ENCODE data around the gene APBB3.
"Not testable (repeated sequence)": the region's sequence is repeated elsewhere in the genome, so short reads cannot be mapped to it uniquely, and the experiment has no call there.

APBB3 gene

DNA sequence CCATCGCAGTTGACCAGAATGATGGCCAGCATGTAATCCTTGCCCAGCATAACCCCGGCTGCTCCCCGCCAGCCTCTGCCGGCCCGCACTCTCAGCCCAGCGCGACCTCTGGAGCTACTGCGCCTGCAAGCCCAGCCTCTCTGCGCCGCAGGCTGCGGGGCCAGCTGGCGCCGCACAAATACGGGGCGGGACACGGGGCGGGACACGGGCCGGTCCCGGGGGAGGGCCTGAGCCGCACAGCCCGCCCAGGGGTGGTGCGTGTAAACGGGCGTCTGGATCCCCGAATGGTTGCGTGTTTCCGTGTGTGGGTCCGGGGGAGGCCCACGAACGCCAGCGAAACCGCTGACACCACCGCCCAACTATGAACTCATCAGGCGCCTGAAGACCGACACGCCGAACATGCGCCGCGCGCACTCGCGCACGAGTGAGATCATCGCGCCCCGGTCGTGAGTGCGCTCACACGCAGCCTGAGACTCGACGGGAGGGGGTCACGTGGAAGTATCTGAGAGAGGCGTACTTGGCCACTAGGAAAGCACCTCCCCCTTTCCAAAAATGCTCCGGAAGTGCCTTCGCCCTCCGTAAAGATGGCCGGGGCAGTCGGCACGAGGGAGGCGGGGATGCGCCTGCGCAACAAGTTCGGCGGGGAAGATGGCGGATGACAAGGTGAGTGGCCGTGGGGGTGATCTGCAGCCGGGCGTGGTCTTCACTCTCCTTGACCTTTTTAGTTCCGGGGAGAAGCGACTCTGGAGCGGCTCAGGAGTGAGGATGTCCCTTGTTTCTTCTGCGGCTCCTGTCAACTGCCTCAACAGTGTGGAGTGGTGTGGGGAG is at the start of gene APBB3, which contains the start of gene SLC35A4:
TSS of gene APBB3 (minus strand) at position 403 of the 828 bp plus-strand sequence. CDS start at position 50, 353 bp downstream.
TSS of gene SLC35A4 (plus strand) at position 633 of the 828 bp plus-strand sequence. CDS start 2,342 bp downstream, outside the sequence.
- H3K9me3 ChIP-seq (ENCODE audit: control insufficient read depth in 1 of 2, low read length in 2 of 2) = no peaks in the 10 kb centered on the region
- H3K4me1 ChIP-seq (ENCODE audit: control insufficient read depth in 1 of 2, insufficient read depth in 2 of 2, low read length in 2 of 2) = peaks cover 31 to 41% of the 10 kb centered on the region in 2 donors

GRCh38 chr5:140611020-140611521 is 46.7 kb upstream of the APBB3 start:
- Histone ChIP-seq H3K27me3 (ENCODE audit: control insufficient read depth in 1 of 2, insufficient read depth in 2 of 2, low read length in 2 of 2) (no peaks in the 10 kb centered on the region), H3K36me3 (ENCODE audit: control insufficient read depth in 1 of 2, insufficient read depth in 2 of 2, low read length in 2 of 2) (no peaks in the 10 kb centered on the region), H3K9me3 (ENCODE audit: control insufficient read depth in 1 of 2, low read length in 2 of 2) (no peaks in the 10 kb centered on the region), H3K4me3 (ENCODE audit: low read depth in 1 of 2, low read length in 2 of 2) (no peak overlapping the region), H3K9ac (ENCODE audit: low read depth in 1 of 2, low read length in 2 of 2) (no peak overlapping the region), H3K4me1 (ENCODE audit: control insufficient read depth in 1 of 2, insufficient read depth in 2 of 2, low read length in 2 of 2) (peaks cover 7% of the 10 kb centered on the region in 2 donors), H3K27ac (ENCODE audit: low read depth, low read length) (no peak overlapping the region)

More for the DNA sequence above, at the start of gene APBB3, which contains the start of gene SLC35A4:
- Histone ChIP-seq H3K27me3 (ENCODE audit: control insufficient read depth in 1 of 2, insufficient read depth in 2 of 2, low read length in 2 of 2) (no peaks in the 10 kb centered on the region), H3K9ac (ENCODE audit: low read depth in 1 of 2, low read length in 2 of 2) (peak within 1 kb of the TSS; percentile 92 to 99), H3K4me3 (ENCODE audit: low read depth in 1 of 2, low read length in 2 of 2) (peak within 1 kb of the TSS; percentile 79 to 98), H3K36me3 (ENCODE audit: control insufficient read depth in 1 of 2, insufficient read depth in 2 of 2, low read length in 2 of 2) (peaks cover 9 to 30% of the 10 kb centered on the region in 2 donors), H3K27ac (ENCODE audit: low read depth, low read length) (peak within 1 kb of the TSS; percentile 94)

- Histone ChIP-seq H3K4me3 (ENCODE audit: low read depth in 1 of 2, low read length in 2 of 2) (no peak overlapping the region), H3K27ac (ENCODE audit: low read depth, low read length) (no peak overlapping the region), H3K4me1 (ENCODE audit: control insufficient read depth in 1 of 2, insufficient read depth in 2 of 2, low read length in 2 of 2) (peaks cover 7% of the 10 kb centered on the region in 2 donors), H3K27me3 (ENCODE audit: control insufficient read depth in 1 of 2, insufficient read depth in 2 of 2, low read length in 2 of 2) (no peaks in the 10 kb centered on the region), H3K9me3 (ENCODE audit: control insufficient read depth in 1 of 2, low read length in 2 of 2) (no peaks in the 10 kb centered on the region), H3K9ac (ENCODE audit: low read depth in 1 of 2, low read length in 2 of 2) (no peak overlapping the region), H3K36me3 (ENCODE audit: control insufficient read depth in 1 of 2, insufficient read depth in 2 of 2, low read length in 2 of 2) (no peaks in the 10 kb centered on the region)
Measured at GRCh38 chr5:140609126-140609525, 44.7 kb upstream of the APBB3 start.

GRCh38 chr5:140608722-140609121 is 44.3 kb upstream of the APBB3 start:
- no peak overlapping the region for H3K4me3 ChIP-seq (ENCODE audit: low read depth in 1 of 2, low read length in 2 of 2)
- H3K9me3 ChIP-seq (ENCODE audit: control insufficient read depth in 1 of 2, low read length in 2 of 2) = no peaks in the 10 kb centered on the region
- no peaks in the 10 kb centered on the region for H3K36me3 ChIP-seq (ENCODE audit: control insufficient read depth in 1 of 2, insufficient read depth in 2 of 2, low read length in 2 of 2)
- no peak overlapping the region for H3K27ac ChIP-seq (ENCODE audit: low read depth, low read length)
- no peaks in the 10 kb centered on the region for H3K27me3 ChIP-seq (ENCODE audit: control insufficient read depth in 1 of 2, insufficient read depth in 2 of 2, low read length in 2 of 2)
- H3K4me1 ChIP-seq (ENCODE audit: control insufficient read depth in 1 of 2, insufficient read depth in 2 of 2, low read length in 2 of 2) = peaks cover 7% of the 10 kb centered on the region in 2 donors
- H3K9ac ChIP-seq (ENCODE audit: low read depth in 1 of 2, low read length in 2 of 2) = no peak overlapping the region

GRCh38 chr5:140607031-140607430 is 42.6 kb upstream of the APBB3 start:
- H3K36me3 ChIP-seq (ENCODE audit: control insufficient read depth in 1 of 2, insufficient read depth in 2 of 2, low read length in 2 of 2) = no peaks in the 10 kb centered on the region
- H3K27ac ChIP-seq (ENCODE audit: low read depth, low read length) = no peak overlapping the region
- H3K9me3 ChIP-seq (ENCODE audit: control insufficient read depth in 1 of 2, low read length in 2 of 2) = no peaks in the 10 kb centered on the region
- no peak overlapping the region for H3K4me3 ChIP-seq (ENCODE audit: low read depth in 1 of 2, low read length in 2 of 2)
- H3K4me1 ChIP-seq (ENCODE audit: control insufficient read depth in 1 of 2, insufficient read depth in 2 of 2, low read length in 2 of 2) = peaks cover 7% of the 10 kb centered on the region in 2 donors
- no peaks in the 10 kb centered on the region for H3K27me3 ChIP-seq (ENCODE audit: control insufficient read depth in 1 of 2, insufficient read depth in 2 of 2, low read length in 2 of 2)
- H3K9ac ChIP-seq (ENCODE audit: low read depth in 1 of 2, low read length in 2 of 2) = no peak overlapping the region

DNA sequence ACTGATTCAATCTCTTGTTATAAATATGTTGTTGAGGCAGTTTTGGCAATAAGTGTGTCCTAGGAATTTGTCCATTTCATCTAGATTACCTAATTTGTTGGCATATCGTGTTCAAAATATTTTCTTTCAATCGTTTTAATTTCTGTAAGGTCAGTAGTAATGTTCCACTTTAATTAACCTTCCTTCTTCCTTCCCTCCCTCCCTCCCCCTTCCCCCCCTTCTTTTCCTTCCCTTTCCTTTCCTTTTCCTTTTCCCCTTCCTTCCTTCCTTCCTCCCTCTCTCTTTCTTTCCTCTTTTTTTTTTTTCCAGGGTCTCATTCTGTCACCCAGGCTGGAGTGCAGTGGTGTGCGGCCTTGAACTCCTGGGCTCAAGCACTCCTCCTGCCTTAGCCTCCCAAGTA is 41.5 kb upstream of the APBB3 start:
- no peaks in the 10 kb centered on the region for H3K27me3 ChIP-seq (ENCODE audit: control insufficient read depth in 1 of 2, insufficient read depth in 2 of 2, low read length in 2 of 2)
- no peak overlapping the region for H3K9ac ChIP-seq (ENCODE audit: low read depth in 1 of 2, low read length in 2 of 2)
- H3K36me3 ChIP-seq (ENCODE audit: control insufficient read depth in 1 of 2, insufficient read depth in 2 of 2, low read length in 2 of 2) = no peaks in the 10 kb centered on the region
- no peaks in the 10 kb centered on the region for H3K9me3 ChIP-seq (ENCODE audit: control insufficient read depth in 1 of 2, low read length in 2 of 2)
- no peak overlapping the region for H3K27ac ChIP-seq (ENCODE audit: low read depth, low read length)
- H3K4me3 ChIP-seq (ENCODE audit: low read depth in 1 of 2, low read length in 2 of 2) = no peak overlapping the region
- peaks cover 7% of the 10 kb centered on the region in 2 donors for H3K4me1 ChIP-seq (ENCODE audit: control insufficient read depth in 1 of 2, insufficient read depth in 2 of 2, low read length in 2 of 2)

DNA sequence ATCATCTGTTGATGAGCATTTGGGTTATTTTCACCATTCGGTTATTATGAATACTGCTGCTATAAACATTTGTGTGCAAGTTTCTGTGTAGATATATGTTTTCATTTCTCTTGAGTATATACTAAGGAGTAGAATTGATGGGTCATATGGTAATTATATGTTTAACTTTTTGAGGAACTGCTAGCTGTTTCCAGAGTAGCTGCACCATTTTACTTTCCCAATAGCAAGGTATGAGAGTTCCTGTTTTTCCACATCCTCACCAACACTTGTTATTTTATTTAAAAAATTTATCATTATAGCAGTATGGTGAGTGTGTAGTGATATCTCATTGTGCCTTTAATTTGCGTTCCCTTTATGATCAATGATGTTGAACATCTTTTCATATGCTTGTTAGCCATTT is 39.3 kb upstream of the APBB3 start:
- H3K9me3 ChIP-seq (ENCODE audit: control insufficient read depth in 1 of 2, low read length in 2 of 2) = no peaks in the 10 kb centered on the region
- no peak overlapping the region for H3K4me3 ChIP-seq (ENCODE audit: low read depth in 1 of 2, low read length in 2 of 2)
- no peak overlapping the region for H3K9ac ChIP-seq (ENCODE audit: low read depth in 1 of 2, low read length in 2 of 2)
- no peaks in the 10 kb centered on the region for H3K27me3 ChIP-seq (ENCODE audit: control insufficient read depth in 1 of 2, insufficient read depth in 2 of 2, low read length in 2 of 2)
- H3K27ac ChIP-seq (ENCODE audit: low read depth, low read length) = no peak overlapping the region
- H3K4me1 ChIP-seq (ENCODE audit: control insufficient read depth in 1 of 2, insufficient read depth in 2 of 2, low read length in 2 of 2) = no peaks in the 10 kb centered on the region
- no peaks in the 10 kb centered on the region for H3K36me3 ChIP-seq (ENCODE audit: control insufficient read depth in 1 of 2, insufficient read depth in 2 of 2, low read length in 2 of 2)

GRCh38 chr5:140603446-140603698 is 39.0 kb upstream of the APBB3 start:
- H3K9me3 ChIP-seq (ENCODE audit: control insufficient read depth in 1 of 2, low read length in 2 of 2); H3K9ac ChIP-seq (ENCODE audit: low read depth in 1 of 2, low read length in 2 of 2); H3K27ac ChIP-seq (ENCODE audit: low read depth, low read length); H3K27me3 ChIP-seq (ENCODE audit: control insufficient read depth in 1 of 2, insufficient read depth in 2 of 2, low read length in 2 of 2); H3K36me3 ChIP-seq (ENCODE audit: control insufficient read depth in 1 of 2, insufficient read depth in 2 of 2, low read length in 2 of 2); H3K4me3 ChIP-seq (ENCODE audit: low read depth in 1 of 2, low read length in 2 of 2); H3K4me1 ChIP-seq (ENCODE audit: control insufficient read depth in 1 of 2, insufficient read depth in 2 of 2, low read length in 2 of 2): not testable (repeated sequence)

DNA sequence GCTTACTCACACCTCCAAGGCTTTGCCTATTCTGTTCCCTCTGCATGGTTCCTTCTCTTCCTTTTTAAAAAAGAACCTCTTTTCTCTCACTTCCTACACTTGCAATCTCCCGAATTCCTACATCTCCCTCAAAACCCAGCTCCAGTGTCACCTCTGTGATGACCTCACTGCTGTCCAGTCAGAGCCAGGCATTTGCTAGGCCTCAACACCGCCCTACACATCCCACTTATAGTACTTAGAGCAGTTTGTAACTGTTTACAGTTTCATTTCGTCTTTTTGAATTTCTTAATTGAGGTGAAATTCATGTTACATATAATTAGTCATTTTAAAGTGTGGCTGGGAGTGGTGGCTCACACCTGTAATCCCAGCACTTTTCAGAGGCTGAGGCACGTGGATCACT is 37.7 kb upstream of the APBB3 start:
- Histone ChIP-seq H3K9ac (ENCODE audit: low read depth in 1 of 2, low read length in 2 of 2) (no peak overlapping the region), H3K36me3 (ENCODE audit: control insufficient read depth in 1 of 2, insufficient read depth in 2 of 2, low read length in 2 of 2) (no peaks in the 10 kb centered on the region), H3K4me1 (ENCODE audit: control insufficient read depth in 1 of 2, insufficient read depth in 2 of 2, low read length in 2 of 2) (no peaks in the 10 kb centered on the region), H3K4me3 (ENCODE audit: low read depth in 1 of 2, low read length in 2 of 2) (no peak overlapping the region), H3K9me3 (ENCODE audit: control insufficient read depth in 1 of 2, low read length in 2 of 2) (no peaks in the 10 kb centered on the region), H3K27me3 (ENCODE audit: control insufficient read depth in 1 of 2, insufficient read depth in 2 of 2, low read length in 2 of 2) (no peaks in the 10 kb centered on the region), H3K27ac (ENCODE audit: low read depth, low read length) (no peak overlapping the region)

GRCh38 chr5:140600096-140600495 is 35.7 kb upstream of the APBB3 start:
- Histone ChIP-seq H3K9me3 (ENCODE audit: control insufficient read depth in 1 of 2, low read length in 2 of 2) (no peaks in the 10 kb centered on the region), H3K27ac (ENCODE audit: low read depth, low read length) (no peak overlapping the region), H3K27me3 (ENCODE audit: control insufficient read depth in 1 of 2, insufficient read depth in 2 of 2, low read length in 2 of 2) (no peaks in the 10 kb centered on the region), H3K4me3 (ENCODE audit: low read depth in 1 of 2, low read length in 2 of 2) (no peak overlapping the region), H3K36me3 (ENCODE audit: control insufficient read depth in 1 of 2, insufficient read depth in 2 of 2, low read length in 2 of 2) (no peaks in the 10 kb centered on the region), H3K9ac (ENCODE audit: low read depth in 1 of 2, low read length in 2 of 2) (no peak overlapping the region), H3K4me1 (ENCODE audit: control insufficient read depth in 1 of 2, insufficient read depth in 2 of 2, low read length in 2 of 2) (peaks cover 6 to 8% of the 10 kb centered on the region in 2 donors)

All from duodenal mucosa (tissue), 2 donors.